Stimulated activated CD8-positive, alpha-beta memory T cell treated with anti-CD3 and anti-CD28 coated beads, Interleukin-15, amount 100 ng/mL, for 1 hour (primary cell): ENCODE results near the gene MROH7.
"Not testable (repeated sequence)": the region's sequence is repeated elsewhere in the genome, so short reads cannot be mapped to it uniquely, and the experiment has no call there.

Source experiments
- DNase-seq: peaks from one replicate; pipeline ENCODE4 v3.0.0-alpha.2; 2020; ENCODE audit warnings: low read depth

The MROH7 gene

GRCh38 chr1:54610048-54610447 is 31.5 kb upstream of the MROH7 start:
- DNase-seq, result no peak

- no peak for DNase-seq
Observed at GRCh38 chr1:54610601-54611580, 30.7 kb upstream of the MROH7 start.

- DNase-seq, result no peak
Observed at GRCh38 chr1:54611621-54612020, 30.0 kb upstream of the MROH7 start.

- DNase-seq, result no peak
Observed at GRCh38 chr1:54614024-54614423, 27.6 kb upstream of the MROH7 start.

- no peak for DNase-seq
Observed at GRCh38 chr1:54614563-54614962, 27.0 kb upstream of the MROH7 start.

- no peak for DNase-seq
Observed at GRCh38 chr1:54615531-54616279, 25.9 kb upstream of the MROH7 start.

- no peak for DNase-seq
Observed at GRCh38 chr1:54619749-54620148, 21.8 kb upstream of the MROH7 start.

- DNase-seq, result no peak
Observed at GRCh38 chr1:54623216-54624007, 18.2 kb upstream of the MROH7 start, which contains the start of gene FAM151A. FAM151A (minus strand) TSS chr1:54623525; CDS start chr1:54623395, 130 bp downstream.

- DNase-seq, result no peak
Observed at GRCh38 chr1:54624466-54625464, 16.8 kb upstream of the MROH7 start.

GRCh38 chr1:54627196-54627595 is 14.4 kb upstream of the MROH7 start:
- no peak for DNase-seq

- not testable (repeated sequence) for DNase-seq
Observed at GRCh38 chr1:54635804-54636203, 5.8 kb upstream of the MROH7 start.

- DNase-seq, result not testable (repeated sequence)
Observed at GRCh38 chr1:54636461-54637446, 4.8 kb upstream of the MROH7 start.

GRCh38 chr1:54640361-54640760 is 1.2 kb upstream of the MROH7 start:
- no peak for DNase-seq

- DNase-seq, result no peak
Observed at GRCh38 chr1:54643736-54644135, 2.1 kb downstream of the MROH7 start.

- DNase-seq, result no peak
Observed at GRCh38 chr1:54645806-54646676, 4.5 kb downstream of the MROH7 start.

GRCh38 chr1:54649130-54649898 is 7.7 kb downstream of the MROH7 start:
- no peak for DNase-seq

GRCh38 chr1:54649921-54650320 is 8.3 kb downstream of the MROH7 start:
- no peak for DNase-seq

GRCh38 chr1:54650417-54650816 is 8.8 kb downstream of the MROH7 start:
- DNase-seq, result no peak
